A673 (cell line): ENCODE measurements around the gene KIAA1614.

ENCODE experiments used
- CTCF ChIP-seq: fragments of 300-800, 200-600 bp; sonication (generic); conservative IDR thresholded peaks from 2 replicates; pipeline ENCODE4 v1.5.1; 2017; ENCODE audit warnings: low read depth, mild to moderate bottlenecking, antibody characterized with exemption, low read length, moderate library complexity, mixed read lengths
- EZH2 ChIP-seq: fragments of 200-600 bp; sonication (generic); IDR thresholded peaks from 2 replicates; pipeline ENCODE4 v1.6.1; 2017; ENCODE audit warnings: borderline replicate concordance, low read depth, mild to moderate bottlenecking, mixed read lengths, antibody characterized with exemption, low read length; ENCODE audit not compliant: poor library complexity, severe bottlenecking

GRCh38 chr1:180927841-180928240, 15.1 kb downstream of the KIAA1614 start:
- TF ChIP-seq CTCF (no peak), EZH2 (no peak)
